Astrocyte of the spinal cord (primary cell): ENCODE measurements around the gene LSM4.

ENCODE experiments used
- DNase-seq: peaks from one replicate; pipeline ENCODE4 v3.0.0; 2011; ENCODE audit warnings: low read depth, low spot score
- H3K4me3 ChIP-seq: 2 replicates; pipeline ENCODE4 v1.5.1; 2011; ENCODE audit warnings: low read depth, mild to moderate bottlenecking, low read length, moderate library complexity
- CTCF ChIP-seq: IDR thresholded peaks from 2 replicates; pipeline ENCODE4 v1.5.1; 2012; ENCODE audit warnings: low read depth, mild to moderate bottlenecking, low read length, inconsistent platforms
- in situ Hi-C: cut with HindIII; loops from 2 replicates; pipeline ENCODE4 v1.10.0; 2017; ENCODE audit warnings: low sequenced_read_pairs

LSM4 gene

GRCh38 chr19:18263324-18264136 lies 59.3 kb downstream of the LSM4 start:
- no peak for DNase-seq
- TF ChIP-seq CTCF: no peak
- no peak overlapping the region for H3K4me3 ChIP-seq

GRCh38 chr19:18262917-18263316 lies 60.0 kb downstream of the LSM4 start:
- TF ChIP-seq CTCF: no peak
- no peak overlapping the region for H3K4me3 ChIP-seq
- in situ Hi-C loops: no loop called here
- peak; percentile 25 for DNase-seq

More at GRCh38 chr19:18263324-18264136, 59.3 kb downstream of the LSM4 start:
- in situ Hi-C loops: no loop called here

GRCh38 chr19:18262144-18262543 lies 60.7 kb downstream of the LSM4 start:
- no peak for DNase-seq
- no peak overlapping the region for H3K4me3 ChIP-seq
- TF ChIP-seq CTCF: no peak
- in situ Hi-C loops: no loop called here

- H3K4me3 ChIP-seq: no peak overlapping the region
- in situ Hi-C loops: no loop called here
- no peak for DNase-seq
- TF ChIP-seq CTCF: no peak
Measured at GRCh38 chr19:18261474-18261873, 61.4 kb downstream of the LSM4 start.

GRCh38 chr19:18259893-18260292 lies 63.0 kb downstream of the LSM4 start:
- in situ Hi-C loops: no loop called here
- no peak overlapping the region for H3K4me3 ChIP-seq
- no peak for DNase-seq
- no peak for TF ChIP-seq CTCF

- in situ Hi-C loops: no loop called here
- no peak overlapping the region for H3K4me3 ChIP-seq
- no peak for TF ChIP-seq CTCF
- DNase-seq: no peak
Measured at GRCh38 chr19:18257503-18258470, 65.1 kb downstream of the LSM4 start.
